Thyroid gland (tissue), 4 donors: ENCODE data around the gene ATP2A1.

Experiments
- CTCF ChIP-seq, 6 experiments: fragments of 200-600 bp in 3 of 6; fragments of 450-650 bp in 3 of 6; sonication (generic) in 3 of 6; IDR thresholded peaks; one replicate each; pipeline ENCODE4 v1.5.1; 2016 to 2019; ENCODE audit warnings: antibody characterized with exemption in 6 of 6, mild to moderate bottlenecking in 2 of 6, inconsistent platforms in 1 of 6, moderate library complexity in 1 of 6
- POLR2A ChIP-seq, 2 donors: fragments of 450-650 bp; IDR thresholded peaks; one replicate each; pipeline ENCODE4 v1.6.1; 2017; ENCODE audit warnings: antibody characterized with exemption in 2 of 2, mild to moderate bottlenecking in 2 of 2, moderate library complexity in 1 of 2

- TF ChIP-seq CTCF (IDR thresholded peaks at IDR 0.05) = no peak
- TF ChIP-seq POLR2A (IDR thresholded peaks at IDR 0.05) = no peak
These were observed 25.2 kb downstream of the ATP2A1 start for GRCh38 chr16:28903344-28904042.
